ENCODE data around the gene NFIL3.
"Not testable (repeated sequence)": the region's sequence is repeated elsewhere in the genome, so short reads cannot be mapped to it uniquely, and the experiment has no call there.

NFIL3 gene

GRCh38 chr9:91423785-91424402 lies at the start of gene NFIL3:
TSS of gene NFIL3 (minus strand) at chr9:91423832. CDS start at chr9:91410734, 13,098 bp downstream.
- Mint-ChIP-seq H3K27me3 (ENCODE audit: low read depth, poor library complexity) (peaks cover 44% of the 10 kb centered on the region), H3K27ac (peak within 1 kb of the TSS; percentile 98), H3K4me1 (peaks cover 48% of the 10 kb centered on the region), H3K9me3 (peaks cover 4% of the 10 kb centered on the region), H3K36me3 (ENCODE audit: low read depth) (no peaks in the 10 kb centered on the region), H3K4me3 (peak within 1 kb of the TSS; percentile 99)
- DNase-seq, result peak; percentile 80
- TF ChIP-seq CTCF (IDR thresholded peaks at IDR 0.05), result no peak

DNA sequence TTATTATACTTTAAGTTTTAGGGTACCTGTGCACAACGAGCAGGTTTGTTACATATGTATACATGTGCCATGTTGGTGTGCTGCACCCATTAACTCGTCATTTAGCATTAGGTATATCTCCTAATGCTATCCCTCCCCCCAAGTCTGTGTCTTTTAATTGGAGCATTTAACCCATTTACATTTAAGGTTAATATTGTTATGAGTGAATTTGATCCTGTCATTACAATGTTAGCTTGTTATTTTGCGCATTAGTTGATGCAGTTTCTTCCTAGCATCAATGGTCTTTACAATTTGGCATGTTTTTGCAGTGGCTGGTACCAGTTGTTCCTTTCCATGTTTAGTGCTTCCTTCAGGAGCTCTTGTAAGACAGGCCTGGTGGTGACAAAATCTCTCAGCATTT lies 47.9 kb upstream of the NFIL3 start:
- H3K4me3 Mint-ChIP-seq; H3K27me3 Mint-ChIP-seq (ENCODE audit: low read depth, poor library complexity); H3K4me1 Mint-ChIP-seq; DNase-seq; H3K27ac Mint-ChIP-seq: not testable (repeated sequence)
- Mint-ChIP-seq H3K36me3 (ENCODE audit: low read depth) (peaks cover 10% of the 10 kb centered on the region), H3K9me3 (peaks cover 39% of the 10 kb centered on the region)

DNA sequence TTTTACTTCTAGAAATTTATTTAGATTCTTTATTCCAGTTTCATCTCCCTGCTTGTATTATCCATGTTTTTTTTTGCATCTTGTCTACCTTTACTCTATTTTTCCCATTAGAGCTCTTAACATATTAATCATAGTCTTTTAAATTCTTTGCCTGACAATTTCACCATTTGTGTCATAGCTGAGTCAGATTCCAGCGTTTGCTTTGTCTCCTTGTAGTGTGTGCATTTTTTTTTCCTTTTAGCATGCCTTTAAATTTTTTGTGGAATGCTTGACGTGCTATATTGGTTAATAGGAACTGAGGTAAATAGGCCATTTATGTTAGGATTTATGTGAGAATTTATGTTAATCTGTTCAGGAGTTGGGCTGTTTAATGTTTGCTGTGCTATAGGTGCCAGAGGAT lies 41.8 kb upstream of the NFIL3 start:
- H3K36me3 Mint-ChIP-seq (ENCODE audit: low read depth), result no peaks in the 10 kb centered on the region
- peaks cover 4% of the 10 kb centered on the region for H3K27me3 Mint-ChIP-seq (ENCODE audit: low read depth, poor library complexity)
- H3K4me1 Mint-ChIP-seq, result no peaks in the 10 kb centered on the region
- no peak overlapping the region for H3K4me3 Mint-ChIP-seq
- no peak overlapping the region for H3K27ac Mint-ChIP-seq
- no peak for TF ChIP-seq CTCF (IDR thresholded peaks at IDR 0.05)
- peaks cover 31% of the 10 kb centered on the region for H3K9me3 Mint-ChIP-seq
- no peak for DNase-seq

DNA sequence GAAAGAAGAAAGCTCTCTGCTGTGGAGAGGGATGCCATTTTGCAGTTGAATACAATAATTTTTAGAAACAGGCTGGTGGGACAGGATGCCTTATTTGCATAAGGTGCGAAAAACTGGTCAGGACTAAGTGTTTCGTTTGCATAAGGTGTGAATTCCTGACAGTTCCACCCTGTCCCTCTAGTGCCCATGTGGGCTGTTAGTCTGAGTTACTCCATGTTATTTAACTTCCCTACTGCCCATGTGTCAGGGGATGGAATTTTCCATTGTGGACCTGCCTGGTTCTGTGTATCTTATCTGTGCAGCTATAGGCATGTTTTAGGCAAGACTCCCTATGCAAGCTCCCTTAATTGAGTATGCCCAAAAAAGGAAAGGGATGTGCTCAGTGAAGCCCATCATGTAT lies 35.3 kb upstream of the NFIL3 start:
- Mint-ChIP-seq H3K27ac (no peak overlapping the region), H3K9me3 (peaks cover 5% of the 10 kb centered on the region), H3K27me3 (ENCODE audit: low read depth, poor library complexity) (peaks cover 10% of the 10 kb centered on the region), H3K4me1 (no peaks in the 10 kb centered on the region), H3K4me3 (no peak overlapping the region), H3K36me3 (ENCODE audit: low read depth) (no peaks in the 10 kb centered on the region)
- DNase-seq, result no peak
- TF ChIP-seq CTCF (IDR thresholded peaks at IDR 0.05), result no peak

DNA sequence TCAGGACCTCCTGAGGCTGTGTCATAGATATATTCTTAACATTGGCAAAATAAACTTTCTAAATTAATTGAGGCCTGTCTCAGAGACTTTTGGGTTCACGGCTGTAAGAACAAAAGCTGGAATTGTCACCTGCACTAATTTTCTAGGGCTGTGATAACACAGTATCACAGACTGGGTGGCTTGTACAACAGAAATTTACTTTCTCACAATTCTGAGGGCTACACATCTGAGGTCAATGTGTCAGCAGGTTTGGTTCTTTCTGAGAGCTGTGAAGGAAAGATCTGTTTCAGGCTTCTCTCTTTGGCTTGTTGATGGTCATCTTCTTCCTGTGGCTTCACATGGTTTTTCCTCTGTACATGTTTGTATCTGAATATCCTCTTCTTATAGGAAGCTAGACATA lies 29.2 kb upstream of the NFIL3 start:
- DNase-seq, result no peak
- no peaks in the 10 kb centered on the region for H3K4me1 Mint-ChIP-seq
- H3K4me3 Mint-ChIP-seq, result no peak overlapping the region
- H3K27me3 Mint-ChIP-seq (ENCODE audit: low read depth, poor library complexity), result peaks cover 6% of the 10 kb centered on the region
- H3K36me3 Mint-ChIP-seq (ENCODE audit: low read depth), result no peaks in the 10 kb centered on the region
- peaks cover 9% of the 10 kb centered on the region for H3K9me3 Mint-ChIP-seq
- no peak for TF ChIP-seq CTCF (IDR thresholded peaks at IDR 0.05)
- no peak overlapping the region for H3K27ac Mint-ChIP-seq

DNA sequence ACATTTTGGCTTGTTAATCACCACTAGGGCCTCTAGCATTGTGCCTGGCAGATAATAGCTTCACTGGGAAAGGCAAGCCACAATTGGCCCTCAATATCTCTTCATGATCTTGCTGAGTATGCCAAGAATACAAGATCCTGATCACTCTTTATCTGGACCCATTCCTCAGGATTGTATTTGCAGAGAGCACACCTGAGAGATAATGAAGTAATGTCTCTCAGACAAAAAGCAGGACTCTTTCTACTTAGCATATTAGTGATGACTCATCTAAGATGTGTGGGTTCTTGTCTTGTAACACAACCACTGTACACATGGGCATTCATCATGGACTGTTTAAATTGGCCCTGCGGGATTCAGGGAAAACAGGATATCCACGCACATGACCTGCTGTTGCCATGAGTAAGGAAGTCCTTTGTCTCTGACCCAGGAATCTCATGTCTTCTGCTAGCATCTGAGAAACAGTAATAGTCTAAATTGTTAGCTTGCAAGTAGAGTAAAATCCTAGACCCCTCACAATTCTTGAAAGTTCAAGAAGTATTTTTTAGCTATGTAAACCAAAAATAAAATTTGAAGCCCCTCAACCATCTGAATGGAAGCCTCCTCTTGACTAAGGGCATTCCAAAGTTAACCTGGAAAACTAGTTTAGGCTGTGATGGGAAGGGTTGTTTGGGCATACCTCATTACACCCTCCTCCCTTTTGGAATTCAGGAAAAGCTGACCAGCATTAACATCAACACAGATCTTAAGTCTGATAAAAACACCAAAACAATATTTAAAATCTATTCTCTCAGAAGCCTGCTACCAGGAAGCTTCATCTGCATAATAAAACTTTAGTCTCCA lies 28.0 kb upstream of the NFIL3 start:
- Mint-ChIP-seq H3K27me3 (ENCODE audit: low read depth, poor library complexity) (peaks cover 6% of the 10 kb centered on the region), H3K4me3 (no peak overlapping the region), H3K4me1 (no peaks in the 10 kb centered on the region), H3K27ac (no peak overlapping the region), H3K9me3 (peaks cover 13% of the 10 kb centered on the region), H3K36me3 (ENCODE audit: low read depth) (no peaks in the 10 kb centered on the region)
- no peak for DNase-seq
- TF ChIP-seq CTCF (IDR thresholded peaks at IDR 0.05), result no peak

Data from nephron progenitor cell (in vitro differentiated cells).